ENCODE data around the gene RALGAPA2. TPM values are rescaled to one million over a fixed set of nuclear protein-coding genes. Genes with fewer than 3 reads are reported as not detected.

Gene RALGAPA2
- total and polyA plus RNA-seq, 2 experiments from 2014 or later, result 1.3 to 2.6 TPM

DNA sequence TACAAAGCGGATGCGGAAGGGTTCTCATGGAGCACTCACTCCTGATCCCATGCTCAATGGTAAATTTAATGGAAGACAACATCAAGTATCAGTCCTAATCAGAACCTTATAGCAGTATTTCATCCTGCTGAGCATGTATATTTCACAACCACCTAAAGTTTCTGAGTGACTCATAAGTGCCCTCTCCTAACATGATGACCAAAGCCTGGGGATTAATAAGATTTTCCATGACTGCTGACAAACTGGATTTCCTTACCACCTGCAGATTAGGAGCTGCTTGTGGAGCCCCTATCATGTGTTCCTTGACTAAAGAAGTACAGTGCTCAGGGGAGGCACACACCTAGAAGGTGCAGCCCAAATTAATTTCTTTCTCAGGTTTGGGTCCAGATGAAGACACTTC lies 231.8 kb downstream of the RALGAPA2 start:
- Histone ChIP-seq H3K4me3 (no peak overlapping the region), H3K27me3 (replicated peaks; ENCODE audit: insufficient read depth) (no peaks in the 10 kb centered on the region), H3K4me1 (ENCODE audit: insufficient read depth) (peaks cover 9% of the 10 kb centered on the region), H3K27ac (peak overlapping the region; percentile 34; the same call in 1 of the 2 replicates), H2AFZ (no peak overlapping the region), H3K36me3 (ENCODE audit: low read depth) (no peaks in the 10 kb centered on the region), H3K9me2 (ENCODE audit: insufficient read depth) (no peaks in the 10 kb centered on the region), H3F3A (ENCODE audit: insufficient read depth) (peaks cover 4% of the 10 kb centered on the region; the same call in 1 of the 2 replicates), H3K79me2 (ENCODE audit: insufficient read depth) (no peaks in the 10 kb centered on the region), H3K9me3 (ENCODE audit: low read depth) (no peaks in the 10 kb centered on the region), H3K9ac (no peak overlapping the region), H3K4me2 (ENCODE audit: unreplicated experiment) (no peak overlapping the region), H4K20me1 (ENCODE audit: insufficient read depth) (no peaks in the 10 kb centered on the region)
- 96 to 98% methylated on average over 2 of the region's 2 CpGs for WGBS, 2 experiments (ENCODE audit: low coverage in 1 of 2, low lambda C conversion rate in 2 of 2, missing lambda C conversion rate in 2 of 2)
- TF ChIP-seq EZH2 (IDR thresholded peaks at IDR 0.05; ENCODE audit: insufficient read depth, poor library complexity, severe bottlenecking) (no peak), EZH2phosphoT487 (IDR thresholded peaks at IDR 0.05; ENCODE audit: insufficient read depth, low read depth) (no peak)
- in situ Hi-C loops (cut with MboI), result no loop called here
- peak; percentile 90 for DNase-seq

DNA sequence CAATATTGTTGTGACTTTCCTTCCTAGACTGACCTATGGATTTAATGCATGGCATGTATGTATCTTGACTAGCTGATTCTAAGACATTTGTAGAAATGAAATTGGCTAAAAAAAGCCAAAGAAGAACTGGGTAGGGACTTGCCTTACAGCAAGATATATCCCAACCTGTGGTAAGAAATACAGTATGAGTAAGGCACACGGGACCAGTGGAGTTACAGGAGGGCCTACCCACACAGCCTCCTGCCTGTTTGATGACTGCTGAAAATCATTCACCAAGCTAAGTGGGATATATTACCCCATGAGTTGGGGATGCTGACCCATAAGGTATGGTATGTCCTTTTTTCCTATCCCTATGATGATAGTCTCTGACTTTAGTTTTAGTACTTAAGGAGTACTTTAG lies 232.3 kb downstream of the RALGAPA2 start:
- H3K79me2 ChIP-seq (ENCODE audit: insufficient read depth), result no peaks in the 10 kb centered on the region
- peaks cover 4% of the 10 kb centered on the region; the same call in 1 of the 2 replicates for H3F3A ChIP-seq (ENCODE audit: insufficient read depth)
- H3K27ac ChIP-seq, result peak overlapping the region; percentile 34; the same call in 1 of the 2 replicates
- 29 to 52% methylated on average over 1 of the region's 1 CpG for WGBS, 2 experiments (ENCODE audit: low coverage in 1 of 2, low lambda C conversion rate in 2 of 2, missing lambda C conversion rate in 2 of 2)
- H3K4me1 ChIP-seq (ENCODE audit: insufficient read depth), result peaks cover 9% of the 10 kb centered on the region
- no peaks in the 10 kb centered on the region for H3K27me3 ChIP-seq (replicated peaks; ENCODE audit: insufficient read depth)
- in situ Hi-C loops (cut with MboI), result no loop called here
- H3K9me2 ChIP-seq (ENCODE audit: insufficient read depth), result no peaks in the 10 kb centered on the region
- no peak overlapping the region for H3K9ac ChIP-seq
- H3K4me2 ChIP-seq (ENCODE audit: unreplicated experiment), result no peak overlapping the region
- no peaks in the 10 kb centered on the region for H4K20me1 ChIP-seq (ENCODE audit: insufficient read depth)
- H3K36me3 ChIP-seq (ENCODE audit: low read depth), result no peaks in the 10 kb centered on the region
- TF ChIP-seq EZH2phosphoT487 (IDR thresholded peaks at IDR 0.05; ENCODE audit: insufficient read depth, low read depth) (no peak), EZH2 (IDR thresholded peaks at IDR 0.05; ENCODE audit: insufficient read depth, poor library complexity, severe bottlenecking) (no peak)
- H3K4me3 ChIP-seq, result no peak overlapping the region
- DNase-seq, result peak; percentile 39
- no peaks in the 10 kb centered on the region for H3K9me3 ChIP-seq (ENCODE audit: low read depth)
- no peak overlapping the region for H2AFZ ChIP-seq

GRCh38 chr20:20477444-20478041 lies 234.9 kb downstream of the RALGAPA2 start:
- Histone ChIP-seq H3K4me2 (ENCODE audit: unreplicated experiment) (no peak overlapping the region), H3K9me3 (ENCODE audit: low read depth) (no peaks in the 10 kb centered on the region), H3K4me1 (ENCODE audit: insufficient read depth) (peaks cover 9% of the 10 kb centered on the region), H3K27ac (no peak overlapping the region), H3K79me2 (ENCODE audit: insufficient read depth) (no peaks in the 10 kb centered on the region), H3K9me2 (ENCODE audit: insufficient read depth) (no peaks in the 10 kb centered on the region), H4K20me1 (ENCODE audit: insufficient read depth) (no peaks in the 10 kb centered on the region), H3K9ac (no peak overlapping the region), H2AFZ (no peak overlapping the region), H3F3A (ENCODE audit: insufficient read depth) (peaks cover 4% of the 10 kb centered on the region; the same call in 1 of the 2 replicates), H3K4me3 (no peak overlapping the region), H3K27me3 (replicated peaks; ENCODE audit: insufficient read depth) (no peaks in the 10 kb centered on the region), H3K36me3 (ENCODE audit: low read depth) (no peaks in the 10 kb centered on the region)
- no peak for TF ChIP-seq EZH2 (IDR thresholded peaks at IDR 0.05; ENCODE audit: insufficient read depth, poor library complexity, severe bottlenecking)
- TF ChIP-seq EZH2phosphoT487 (IDR thresholded peaks at IDR 0.05; ENCODE audit: insufficient read depth, low read depth), result no peak
- in situ Hi-C loops (cut with MboI), result no loop called here
- DNase-seq, result no peak
- WGBS, 2 experiments (ENCODE audit: low coverage in 1 of 2, low lambda C conversion rate in 2 of 2, missing lambda C conversion rate in 2 of 2), result 97 to 100% methylated on average over 5 of the region's 5 CpGs

- Histone ChIP-seq H3K27me3 (replicated peaks; ENCODE audit: insufficient read depth) (no peaks in the 10 kb centered on the region), H3K4me3 (no peak overlapping the region), H4K20me1 (ENCODE audit: insufficient read depth) (no peaks in the 10 kb centered on the region), H2AFZ (no peak overlapping the region), H3K36me3 (ENCODE audit: low read depth) (no peaks in the 10 kb centered on the region), H3K9me3 (ENCODE audit: low read depth) (no peaks in the 10 kb centered on the region), H3K27ac (no peak overlapping the region), H3K79me2 (ENCODE audit: insufficient read depth) (no peaks in the 10 kb centered on the region), H3K9ac (no peak overlapping the region), H3K4me1 (ENCODE audit: insufficient read depth) (peaks cover 9% of the 10 kb centered on the region), H3F3A (ENCODE audit: insufficient read depth) (peaks cover 4% of the 10 kb centered on the region; the same call in 1 of the 2 replicates), H3K9me2 (ENCODE audit: insufficient read depth) (no peaks in the 10 kb centered on the region), H3K4me2 (ENCODE audit: unreplicated experiment) (no peak overlapping the region)
- no peak for TF ChIP-seq EZH2 (IDR thresholded peaks at IDR 0.05; ENCODE audit: insufficient read depth, poor library complexity, severe bottlenecking)
- TF ChIP-seq EZH2phosphoT487 (IDR thresholded peaks at IDR 0.05; ENCODE audit: insufficient read depth, low read depth), result no peak
- in situ Hi-C loops (cut with MboI), result no loop called here
- DNase-seq, result no peak
- WGBS, 2 experiments (ENCODE audit: low coverage in 1 of 2, low lambda C conversion rate in 2 of 2, missing lambda C conversion rate in 2 of 2), result 58 to 73% methylated on average over 2 of the region's 2 CpGs
These were observed 235.9 kb downstream of the RALGAPA2 start for GRCh38 chr20:20476504-20476903.

All from GM23248 (cell line).